OCI-LY7 (cell line): Measurements from ENCODE around the gene GRN.

Experiments
- CTCF ChIP-seq: fragments of 200-600 bp; sonication (generic); conservative IDR thresholded peaks from 2 replicates; pipeline ENCODE4 v1.5.1; 2014; ENCODE audit warnings: mild to moderate bottlenecking, antibody characterized with exemption, low read length, moderate library complexity, mixed read lengths
- EZH2phosphoT487 ChIP-seq: fragments of 200-600 bp; sonication (generic); IDR thresholded peaks from 2 replicates; pipeline ENCODE4 v1.6.1; 2018; ENCODE audit warnings: low read depth, borderline replicate concordance, mild to moderate bottlenecking, mixed run types, antibody characterized with exemption, low read length, moderate library complexity, mixed read lengths

GRCh38 chr17:44311562-44312181 lies 33.4 kb upstream of the GRN start:
- no peak for TF ChIP-seq CTCF
- TF ChIP-seq EZH2phosphoT487 = no peak
